ENCODE results near the gene PCDHGB7.

- TF ChIP-seq CTCF (IDR thresholded peaks at IDR 0.05; ENCODE audit: insufficient read depth, low read depth, low read length) (no peak), EZH2 (IDR thresholded peaks at IDR 0.05; ENCODE audit: insufficient read depth, low read length) (no peak)
These were observed 5.3 kb downstream of the PCDHGB7 start for GRCh38 chr5:141422742-141423291.

Data from astrocyte (in vitro differentiated cells and primary cell).